C1 segment of cervical spinal cord (tissue), 14 donors: Measurements from ENCODE around the gene CLRN3.

Source experiments
- DNase-seq, 14 donors: peaks; one replicate each; lab custom pipeline; 2025; lab: John Stamatoyannopoulos, UW

The CLRN3 gene

DNA sequence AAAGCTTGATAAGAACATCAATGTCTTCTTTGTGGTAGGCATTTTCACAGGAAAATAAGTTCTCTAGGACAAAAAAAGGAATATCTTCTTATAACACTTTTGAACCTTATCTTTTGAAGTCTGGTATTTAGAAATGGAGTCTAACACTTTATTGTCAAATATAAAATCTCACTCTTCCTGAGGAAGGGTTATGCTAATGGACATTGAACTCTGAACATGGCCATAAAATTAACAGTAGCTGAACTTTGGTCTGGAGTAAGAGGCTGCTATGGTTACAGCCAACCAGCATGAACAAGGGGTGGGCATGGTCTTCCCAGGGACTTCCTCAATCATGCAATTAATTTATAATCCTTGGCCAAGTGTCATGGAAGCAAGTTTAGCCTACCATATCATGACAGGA, at the start of gene CLRN3:
Gene CLRN3 (minus strand): TSS at position 199 of the 400 bp plus-strand sequence. CDS start 157 bp downstream, at position 42.
- DNase-seq: no peak

DNA sequence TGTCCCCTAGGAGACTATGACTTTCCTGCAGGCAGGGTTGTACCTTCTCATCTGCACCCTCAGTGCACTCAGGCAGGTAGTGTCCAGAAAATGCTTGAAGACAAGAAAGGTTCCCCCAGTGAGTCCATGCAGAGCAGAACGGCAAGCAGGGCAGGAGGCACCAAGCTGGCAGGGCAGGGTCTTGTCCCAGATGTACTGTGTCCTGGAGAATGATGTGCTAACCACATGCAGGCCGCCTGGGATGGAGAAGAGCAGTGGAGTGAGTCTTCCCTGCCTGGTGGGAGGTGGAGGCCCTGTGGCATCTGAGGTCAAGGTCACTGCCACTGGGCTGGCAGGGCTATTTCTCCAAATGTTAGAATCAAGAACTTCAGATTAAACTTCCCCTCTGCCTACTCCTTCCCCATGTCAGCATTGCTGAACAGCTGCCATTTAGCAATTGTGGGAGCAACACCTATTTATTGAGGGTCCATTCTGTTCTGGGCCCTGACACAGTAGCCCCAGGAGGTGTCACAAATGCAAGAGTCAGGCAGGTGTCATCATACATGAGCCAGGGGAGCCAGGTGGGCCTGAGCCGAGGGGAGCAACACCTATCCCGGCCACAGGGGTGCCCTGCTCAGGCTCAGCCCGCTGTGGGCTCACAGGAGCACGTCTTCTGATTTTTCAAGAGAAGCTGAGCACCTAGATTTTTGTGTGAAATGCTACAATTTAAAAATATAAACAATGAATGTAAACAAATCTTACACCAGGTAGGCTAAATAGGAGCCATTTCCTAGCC, 48.3 kb upstream of the CLRN3 start:
- no peak for DNase-seq

DNA sequence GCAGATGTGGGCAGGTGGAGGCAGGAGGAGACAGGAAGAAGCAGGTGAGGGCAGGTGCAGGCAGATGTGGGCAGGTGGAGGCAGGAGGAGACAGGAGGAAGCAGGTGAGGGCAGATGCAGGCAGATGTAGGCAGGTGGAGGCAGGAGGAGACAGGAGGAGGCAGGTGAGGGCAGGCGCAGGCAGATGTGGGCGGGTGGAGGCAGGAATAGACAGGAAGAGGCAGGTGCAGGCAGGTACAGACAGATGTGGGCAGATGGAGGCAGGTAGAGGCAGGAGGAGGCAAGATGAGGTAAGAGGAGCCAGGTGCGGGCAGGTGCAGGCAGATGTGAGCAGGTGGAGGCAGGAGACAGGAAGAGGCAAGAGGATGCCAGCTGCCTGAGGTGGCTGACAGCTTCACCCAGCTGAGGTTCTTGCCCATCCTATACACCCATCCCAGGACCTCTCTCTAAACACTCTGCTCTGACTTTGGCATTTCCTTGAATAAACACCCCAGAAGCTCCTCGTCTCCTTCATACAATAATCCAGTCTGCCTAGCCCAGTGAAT, 47.1 kb upstream of the CLRN3 start:
- DNase-seq: no peak

GRCh38 chr10:127937915-127938463, 45.2 kb upstream of the CLRN3 start:
- peak in 1 of 14 donors; percentile 41 for DNase-seq

DNA sequence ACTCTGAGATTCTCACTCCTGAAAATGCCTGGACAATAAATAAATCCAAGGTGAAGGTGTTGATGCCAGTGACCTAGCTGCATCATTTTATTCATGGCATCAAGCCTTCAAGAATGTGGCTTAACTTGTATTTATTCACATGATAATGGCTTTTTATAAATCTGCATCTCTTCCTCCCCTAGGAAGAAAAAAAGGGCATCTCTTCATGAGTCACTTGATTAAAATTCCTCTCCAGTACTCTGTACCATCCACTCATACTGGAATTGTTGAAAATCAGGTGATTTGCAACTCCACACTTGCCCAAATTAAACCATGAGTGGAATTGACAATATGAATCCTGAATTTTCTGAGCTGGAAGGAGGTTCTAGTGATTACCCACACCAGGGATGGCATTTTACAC, 44.3 kb upstream of the CLRN3 start:
- DNase-seq: no peak

DNA sequence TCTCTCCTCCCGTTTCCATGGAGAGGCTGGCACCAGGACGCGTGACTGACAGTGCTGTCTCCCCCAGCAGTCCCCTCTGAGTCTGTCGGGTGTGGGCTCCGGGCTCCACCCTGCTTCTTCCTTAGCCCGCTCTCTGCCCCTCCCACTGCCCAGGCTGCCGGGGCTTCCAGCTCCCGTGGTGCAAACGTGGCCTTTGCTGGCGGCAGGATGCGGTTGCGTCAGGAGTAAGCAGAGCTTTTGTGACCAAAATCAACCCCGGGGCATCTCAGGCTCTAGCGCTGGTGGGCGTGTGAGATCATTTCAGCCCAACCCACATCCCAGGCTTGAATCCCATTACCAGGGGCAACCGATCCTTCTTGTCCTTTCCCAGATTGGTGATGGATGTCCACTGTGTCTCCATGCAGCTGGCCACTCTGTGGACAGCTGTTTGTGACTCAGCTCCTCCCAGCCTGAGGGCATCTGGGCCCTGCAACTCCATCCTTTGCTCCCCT, 42.4 kb upstream of the CLRN3 start:
- peak in 5 of 14 donors; percentile 20 to 82 (median 40) for DNase-seq

- no peak for DNase-seq
Observed at GRCh38 chr10:127934383-127934782, 41.6 kb upstream of the CLRN3 start.

GRCh38 chr10:127933271-127933670, 40.5 kb upstream of the CLRN3 start:
- DNase-seq: no peak

- DNase-seq: no peak
Observed at GRCh38 chr10:127932521-127933270, 40.0 kb upstream of the CLRN3 start.

- no peak for DNase-seq
Observed at GRCh38 chr10:127928021-127928806, 35.5 kb upstream of the CLRN3 start.

DNA sequence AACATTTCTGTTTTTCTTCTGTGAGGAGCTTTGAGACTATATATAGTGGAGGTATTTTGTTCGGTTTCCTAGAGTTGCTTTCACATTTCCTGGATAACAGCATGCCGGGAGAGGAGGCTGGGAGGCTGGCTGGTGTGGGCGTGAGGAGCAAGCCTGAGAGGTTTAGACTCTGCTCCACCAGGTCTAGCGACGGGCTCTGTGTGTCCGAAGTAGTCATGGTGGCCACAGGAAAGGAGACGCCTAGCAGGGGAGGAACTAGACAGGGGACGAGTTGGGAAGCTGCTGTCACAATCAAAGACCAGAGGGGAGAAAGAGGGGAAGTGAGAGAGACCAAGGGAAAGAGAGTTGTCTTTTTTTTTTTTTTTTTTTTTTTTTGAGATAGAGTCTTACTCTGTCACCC, 33.7 kb upstream of the CLRN3 start:
- peak in 4 of 14 donors; percentile 23 to 35 (median 30) for DNase-seq

- no peak for DNase-seq
Observed at GRCh38 chr10:127925471-127926207, 32.9 kb upstream of the CLRN3 start.

DNA sequence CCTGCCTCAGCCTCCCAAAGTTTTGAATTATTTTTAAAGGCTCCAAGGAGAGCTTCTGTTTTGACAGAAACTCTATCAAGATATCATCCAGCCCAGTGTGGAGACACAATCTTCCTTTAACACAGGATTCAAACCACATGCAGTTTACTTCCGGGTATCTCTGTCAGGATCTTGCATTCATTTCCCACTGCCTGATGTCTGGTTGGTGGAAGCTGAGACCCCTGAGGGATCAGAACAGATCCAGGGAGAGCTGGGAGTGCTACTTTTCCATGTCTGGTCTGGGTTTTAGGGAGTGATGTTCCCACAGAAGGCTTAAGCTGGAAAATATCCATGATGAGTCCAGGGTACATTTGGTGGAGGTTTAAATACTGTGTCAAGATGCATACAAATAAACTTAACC, 30.9 kb upstream of the CLRN3 start:
- DNase-seq: no peak

DNA sequence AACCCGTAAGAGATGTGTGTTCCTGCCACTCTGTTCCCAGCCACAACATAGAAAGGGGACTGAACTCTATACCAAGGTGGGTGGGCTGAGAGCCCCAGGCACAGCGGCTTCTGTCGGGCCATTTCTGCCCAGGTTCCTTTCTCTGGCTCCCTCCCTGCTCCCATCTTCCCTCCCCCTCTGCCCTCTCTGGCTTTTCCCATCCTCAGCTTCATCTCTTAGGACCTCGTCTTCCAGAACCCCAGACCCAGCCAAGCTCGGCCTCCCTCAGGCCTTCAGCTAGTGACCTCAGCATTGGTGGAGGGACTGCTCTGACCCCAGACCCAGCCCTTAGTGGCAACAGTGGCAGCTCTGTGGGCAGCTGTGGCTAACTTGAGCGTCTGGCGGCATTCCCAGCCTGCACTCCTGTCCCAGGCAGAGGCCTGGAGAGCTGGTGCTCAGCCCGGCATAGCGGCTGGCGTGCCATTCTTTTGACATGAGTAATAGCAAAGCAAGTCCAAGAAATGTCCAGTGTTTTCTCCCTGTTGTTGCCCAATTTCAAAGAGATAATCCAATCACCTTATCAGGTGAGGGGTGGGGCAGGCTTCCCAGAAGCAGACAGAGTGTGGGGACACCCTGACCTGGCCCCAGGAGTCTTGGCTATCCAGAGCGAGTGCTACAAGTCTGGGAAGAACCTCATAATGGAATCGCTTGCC, 30.1 kb upstream of the CLRN3 start:
- peak in 8 of 14 donors; percentile 30 to 75 (median 45) for DNase-seq

DNA sequence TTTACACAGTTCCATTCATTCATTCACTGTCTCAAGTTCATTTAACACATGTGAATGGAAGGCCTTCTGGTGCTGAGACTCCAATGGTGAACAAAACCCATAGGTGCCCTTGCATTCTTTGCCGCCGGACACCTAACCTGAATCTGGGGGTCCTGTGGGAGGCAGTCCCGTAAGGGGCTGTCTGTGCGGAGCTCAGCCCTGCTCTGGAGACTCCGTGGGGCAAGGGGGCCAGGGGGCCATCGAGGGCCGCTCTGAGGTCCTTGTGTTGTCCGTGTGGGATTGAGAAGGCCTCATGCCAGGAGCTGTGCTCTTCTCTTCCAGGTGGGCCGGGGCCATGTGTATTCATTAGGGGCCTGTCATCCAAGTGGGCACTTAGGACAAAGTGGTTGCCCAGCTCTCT, 29.5 kb upstream of the CLRN3 start:
- no peak for DNase-seq

DNA sequence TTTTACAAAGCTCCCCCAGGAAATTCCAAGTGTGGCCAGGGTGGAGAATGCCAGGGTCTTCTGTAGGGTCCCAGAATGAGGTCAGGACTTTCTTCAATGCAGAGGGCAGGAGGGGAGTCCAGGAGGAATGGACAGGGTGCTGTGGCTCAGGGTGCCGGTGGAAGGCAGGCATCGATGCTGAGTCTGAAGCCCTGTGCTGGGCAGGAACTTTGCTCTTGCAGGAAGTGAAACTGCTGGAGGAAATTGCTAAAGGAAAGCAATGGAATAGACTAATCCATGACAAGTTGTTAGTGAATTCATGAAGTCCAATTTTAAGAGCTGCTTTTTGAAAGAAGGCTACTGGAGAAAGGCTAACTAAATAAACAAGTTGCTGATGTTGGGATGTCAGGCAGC, 29.0 kb upstream of the CLRN3 start:
- no peak for DNase-seq

GRCh38 chr10:127921075-127921752, 28.5 kb upstream of the CLRN3 start:
- no peak for DNase-seq

- peak in 1 of 14 donors; percentile 55 for DNase-seq
Observed at GRCh38 chr10:127920306-127921074, 27.7 kb upstream of the CLRN3 start.
